Measurements from ENCODE around the gene PLEK.

PLEK gene

DNA sequence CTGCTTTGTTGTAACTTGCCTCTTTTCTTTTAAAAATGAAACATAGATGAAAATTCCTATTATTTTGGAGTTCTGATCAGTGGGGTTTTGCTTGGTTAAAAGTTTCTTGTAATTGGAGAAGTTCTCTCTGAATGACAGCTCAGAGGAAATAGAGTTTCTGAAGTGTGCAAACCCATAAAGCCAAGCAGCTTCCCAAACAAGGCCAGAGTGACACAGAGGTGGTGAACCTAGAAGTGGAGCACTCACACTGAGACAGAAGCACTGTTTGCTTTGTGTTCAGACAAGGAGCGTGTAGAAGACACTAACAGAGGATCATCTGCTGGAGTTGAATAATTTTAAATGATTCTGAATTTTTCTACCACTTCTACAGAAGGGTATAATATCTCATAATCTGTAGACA is 52.8 kb downstream of the PLEK start:
- in situ Hi-C loops (cut with HindIII; ENCODE audit: low pct_unique_long_range_greater_than_20kb, low sequenced_read_pairs) = no loop called here
- no peak for TF ChIP-seq JUND (IDR thresholded peaks at IDR 0.05; ENCODE audit: low read depth)
- DNase-seq (ENCODE audit: low read depth in 1 of 2, low spot score in 1 of 2) = no peak

DNA sequence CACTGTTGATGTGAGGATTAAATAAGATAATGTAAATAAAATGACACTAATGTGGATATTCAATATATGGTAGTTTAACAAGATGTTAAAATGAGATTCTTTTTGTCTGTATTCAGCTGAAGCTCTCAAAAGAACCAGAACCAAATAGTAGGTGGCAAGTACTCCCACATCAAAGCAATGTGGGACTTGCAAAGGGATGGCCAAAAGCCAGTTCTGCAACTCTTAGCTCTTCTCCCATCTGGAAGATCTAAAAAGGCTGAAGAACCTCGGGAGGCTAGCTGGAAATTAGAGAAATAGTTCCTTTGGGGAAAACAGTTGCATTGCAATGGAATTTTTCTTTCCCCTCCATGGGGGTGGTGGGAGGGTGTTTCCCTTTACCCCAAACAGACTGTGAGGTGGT is 53.3 kb downstream of the PLEK start:
- no peak for DNase-seq (ENCODE audit: low read depth in 1 of 2, low spot score in 1 of 2)
- in situ Hi-C loops (cut with HindIII; ENCODE audit: low pct_unique_long_range_greater_than_20kb, low sequenced_read_pairs) = no loop called here
- no peak for TF ChIP-seq JUND (IDR thresholded peaks at IDR 0.05; ENCODE audit: low read depth)

DNA sequence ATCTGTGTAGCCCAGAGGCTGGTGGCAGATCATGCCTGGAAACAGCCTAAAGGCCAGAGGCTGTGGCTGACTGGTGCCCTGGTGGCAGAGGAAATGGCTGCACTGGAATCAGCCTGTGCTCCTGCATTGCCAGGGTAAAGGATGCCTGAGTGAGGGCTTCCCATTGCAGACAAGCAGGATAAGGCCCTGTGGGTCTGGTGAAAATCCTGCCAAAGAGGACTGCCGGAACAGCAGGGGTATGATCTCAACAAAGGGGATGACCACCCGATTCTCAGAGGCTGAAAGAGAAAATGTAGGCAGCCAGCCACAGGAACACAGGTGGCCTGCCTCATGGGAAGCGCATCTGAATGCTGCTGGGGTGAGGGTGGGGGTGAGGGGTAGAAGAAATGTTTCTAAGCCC is 53.8 kb downstream of the PLEK start:
- in situ Hi-C loops (cut with HindIII; ENCODE audit: low pct_unique_long_range_greater_than_20kb, low sequenced_read_pairs) = no loop called here

DNA sequence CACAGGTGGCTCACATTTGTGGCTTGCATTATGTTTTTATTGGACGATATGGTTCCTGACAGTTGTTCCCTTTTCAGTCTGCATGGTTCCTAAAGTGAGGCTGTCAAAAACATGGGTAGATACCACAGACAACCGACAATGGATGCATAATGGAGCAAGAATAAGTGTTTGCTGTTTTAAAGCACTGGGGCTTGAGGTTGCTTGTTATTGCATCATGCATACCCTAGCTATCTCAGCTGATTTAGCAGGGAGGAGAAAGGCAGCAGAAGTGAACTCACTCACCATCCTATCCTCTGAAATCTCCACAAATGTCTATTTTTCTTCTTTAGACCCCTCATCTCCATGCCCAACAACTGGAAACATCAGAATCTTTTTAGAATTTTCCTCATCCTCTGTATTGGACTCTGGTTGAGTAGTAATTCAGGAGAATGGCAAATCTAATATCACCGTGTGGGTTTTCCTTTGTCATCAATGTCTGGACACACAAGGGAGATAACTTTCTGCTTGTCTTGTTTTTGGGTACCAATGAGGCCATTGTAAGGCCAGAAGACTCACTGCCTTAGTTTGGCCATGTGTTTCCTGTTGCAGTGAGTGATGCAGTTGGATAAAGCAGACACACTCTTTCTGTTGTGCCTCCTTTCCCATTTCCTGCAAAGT is 55.3 kb downstream of the PLEK start:
- in situ Hi-C loops (cut with HindIII; ENCODE audit: low pct_unique_long_range_greater_than_20kb, low sequenced_read_pairs) = no loop called here
- no peak for DNase-seq (ENCODE audit: low read depth in 1 of 2, low spot score in 1 of 2)
- TF ChIP-seq JUND (IDR thresholded peaks at IDR 0.05; ENCODE audit: low read depth) = no peak

More for the DNA sequence above, 53.8 kb downstream of the PLEK start:
- TF ChIP-seq JUND (IDR thresholded peaks at IDR 0.05; ENCODE audit: low read depth) = no peak
- no peak for DNase-seq (ENCODE audit: low read depth in 1 of 2, low spot score in 1 of 2)

DNA sequence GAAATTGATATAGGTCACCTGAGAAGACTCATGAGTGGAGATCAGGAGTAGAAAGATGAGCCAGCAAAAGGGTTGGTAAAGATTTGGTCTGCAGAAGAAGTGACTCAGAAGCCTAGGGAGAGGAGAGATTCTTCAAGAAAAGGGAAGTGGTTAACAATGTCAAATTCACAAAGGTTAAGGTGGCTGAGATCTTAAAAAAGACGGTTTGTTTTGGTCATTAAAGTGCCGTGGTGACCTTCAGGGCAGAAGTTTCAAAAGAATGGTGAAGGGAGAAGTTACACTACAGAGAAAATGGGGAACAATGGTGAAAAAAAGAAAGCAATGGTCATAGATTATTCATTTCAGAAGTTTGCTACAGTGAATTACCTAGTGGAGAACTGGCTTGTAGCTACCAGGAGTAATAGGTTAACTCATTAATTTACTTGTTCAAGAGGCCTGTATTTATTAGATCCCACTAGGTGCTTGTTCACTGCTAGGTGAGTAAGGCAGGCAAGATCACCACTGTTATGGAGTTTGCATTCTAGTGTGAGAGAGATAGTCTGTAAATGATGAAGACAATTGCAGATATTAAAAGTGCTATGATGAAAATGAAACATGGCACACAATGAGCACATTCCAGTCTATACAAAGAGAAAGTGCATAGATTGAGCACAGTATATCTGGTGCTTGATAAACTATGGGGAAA is 59.0 kb downstream of the PLEK start:
- DNase-seq (ENCODE audit: low read depth in 1 of 2, low spot score in 1 of 2) = no peak
- TF ChIP-seq JUND (IDR thresholded peaks at IDR 0.05; ENCODE audit: low read depth) = no peak
- in situ Hi-C loops (cut with HindIII; ENCODE audit: low pct_unique_long_range_greater_than_20kb, low sequenced_read_pairs) = no loop called here

DNA sequence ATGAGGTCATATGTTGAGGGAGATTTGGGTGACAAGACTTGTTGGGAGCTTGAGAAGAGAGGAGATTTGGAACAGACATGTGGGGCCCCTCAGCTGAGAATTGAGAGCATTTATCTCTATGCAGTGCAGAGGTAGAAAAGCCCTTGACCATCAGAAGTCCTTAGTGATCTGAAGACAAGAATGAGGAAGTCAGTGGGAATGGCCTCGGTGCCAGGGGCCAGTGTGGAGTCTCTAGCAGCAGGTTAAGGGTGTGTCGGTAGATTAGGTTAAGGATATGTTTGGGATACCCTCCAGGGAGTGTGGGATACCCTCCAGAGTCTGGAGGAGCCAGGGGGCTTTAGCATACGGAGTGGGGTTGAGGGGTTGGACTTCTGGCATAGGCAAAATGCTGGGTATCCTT is 60.4 kb downstream of the PLEK start:
- in situ Hi-C loops (cut with HindIII; ENCODE audit: low pct_unique_long_range_greater_than_20kb, low sequenced_read_pairs) = no loop called here
- no peak for TF ChIP-seq JUND (IDR thresholded peaks at IDR 0.05; ENCODE audit: low read depth)
- no peak for DNase-seq (ENCODE audit: low read depth in 1 of 2, low spot score in 1 of 2)

DNA sequence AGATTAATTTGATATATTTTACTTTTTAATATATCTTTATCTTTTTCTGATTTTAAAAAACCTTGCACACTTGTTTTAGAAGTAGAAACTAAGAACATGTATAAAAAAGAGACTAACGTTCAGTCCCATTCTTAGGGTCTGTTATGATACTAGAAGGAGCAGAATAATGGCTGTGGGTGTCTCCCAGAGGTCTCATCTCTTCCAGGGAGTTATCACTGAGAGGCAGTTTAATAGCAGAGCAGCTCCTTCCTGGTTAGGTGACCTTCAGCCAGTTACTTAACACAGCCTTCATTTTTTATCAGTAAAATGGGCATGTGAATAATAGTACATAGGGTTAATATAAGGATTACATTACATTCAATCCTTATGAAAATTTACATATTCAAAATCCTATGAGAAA is 61.4 kb downstream of the PLEK start:
- no peak for DNase-seq (ENCODE audit: low read depth in 1 of 2, low spot score in 1 of 2)
- TF ChIP-seq JUND (IDR thresholded peaks at IDR 0.05; ENCODE audit: low read depth) = no peak
- in situ Hi-C loops (cut with HindIII; ENCODE audit: low pct_unique_long_range_greater_than_20kb, low sequenced_read_pairs) = no loop called here

DNA sequence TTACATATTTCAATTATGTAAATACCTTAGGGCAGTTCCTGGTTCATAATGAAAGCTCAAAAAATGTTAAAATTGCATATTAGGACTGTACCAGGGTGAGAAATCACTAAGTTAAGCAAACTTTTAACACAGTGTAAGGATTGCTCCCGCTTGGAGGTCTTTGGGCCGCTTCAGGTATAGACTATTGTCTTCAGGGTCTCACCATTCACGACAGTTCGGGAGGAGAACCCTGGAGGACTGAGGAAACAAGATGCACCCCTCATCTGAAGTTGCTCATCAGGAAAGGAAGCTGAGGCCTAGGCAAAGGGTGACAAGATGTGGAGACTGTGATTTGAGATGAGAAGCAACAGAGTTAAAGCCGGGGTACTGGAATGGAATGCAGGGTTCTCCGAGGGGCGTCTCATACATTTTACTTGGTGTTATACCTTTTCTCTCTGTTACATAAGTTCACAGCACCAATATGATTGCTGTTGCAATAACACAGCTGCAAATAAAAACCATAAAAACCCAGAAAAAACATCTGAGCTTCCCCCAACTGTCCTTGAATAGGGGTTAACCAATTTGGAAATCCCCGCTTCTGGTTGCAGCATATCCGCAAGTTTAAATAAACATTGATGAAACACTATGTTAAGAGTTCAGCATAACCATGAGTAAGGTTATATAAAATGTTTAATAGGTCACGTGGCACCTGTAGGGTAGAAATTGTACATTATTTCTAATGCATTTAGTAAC is 61.9 kb downstream of the PLEK start:
- no peak for TF ChIP-seq JUND (IDR thresholded peaks at IDR 0.05; ENCODE audit: low read depth)
- in situ Hi-C loops (cut with HindIII; ENCODE audit: low pct_unique_long_range_greater_than_20kb, low sequenced_read_pairs) = no loop called here
- no peak for DNase-seq (ENCODE audit: low read depth in 1 of 2, low spot score in 1 of 2)

DNA sequence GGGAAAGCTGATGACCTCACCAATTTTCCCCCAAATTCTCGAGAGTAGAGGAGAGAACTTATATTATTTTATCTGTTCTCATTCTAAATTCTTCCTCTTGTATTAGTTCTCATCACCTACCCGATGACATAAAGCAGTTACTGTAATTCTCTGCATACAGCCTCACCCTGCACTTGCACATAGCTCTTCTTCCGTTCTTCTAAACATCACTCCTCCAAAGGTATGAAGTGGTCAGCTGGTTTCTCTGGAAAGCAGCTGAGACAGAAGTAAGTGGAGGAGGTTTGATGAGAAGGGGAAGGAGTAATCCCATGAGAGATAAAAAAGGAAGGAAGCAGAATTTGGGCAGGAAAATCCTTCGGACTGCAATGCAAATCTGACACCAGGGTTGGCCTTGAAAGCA is 63.0 kb downstream of the PLEK start:
- in situ Hi-C loops (cut with HindIII; ENCODE audit: low pct_unique_long_range_greater_than_20kb, low sequenced_read_pairs) = no loop called here
- no peak for DNase-seq (ENCODE audit: low read depth in 1 of 2, low spot score in 1 of 2)
- TF ChIP-seq JUND (IDR thresholded peaks at IDR 0.05; ENCODE audit: low read depth) = no peak

DNA sequence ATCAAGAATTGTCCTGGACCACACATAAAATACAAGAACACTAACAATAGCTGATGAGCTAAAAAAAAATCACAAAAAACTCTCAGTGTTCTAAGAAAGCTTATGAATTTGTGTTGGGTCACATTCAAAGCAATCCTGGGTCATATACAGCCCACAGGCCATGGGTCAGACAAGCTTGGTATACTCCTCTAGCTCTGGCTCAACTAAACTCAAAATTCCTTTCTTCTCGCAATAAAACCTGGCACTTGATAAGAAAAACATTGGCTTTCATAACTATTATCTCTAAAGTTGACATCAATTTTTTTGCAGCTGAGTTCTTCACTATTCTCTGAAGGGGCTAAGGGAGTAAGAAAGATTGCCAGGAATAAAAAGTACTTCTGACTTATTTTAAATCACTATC is 63.7 kb downstream of the PLEK start:
- in situ Hi-C loops (cut with HindIII; ENCODE audit: low pct_unique_long_range_greater_than_20kb, low sequenced_read_pairs) = no loop called here
- no peak for TF ChIP-seq JUND (IDR thresholded peaks at IDR 0.05; ENCODE audit: low read depth)
- no peak for DNase-seq (ENCODE audit: low read depth in 1 of 2, low spot score in 1 of 2)

DNA sequence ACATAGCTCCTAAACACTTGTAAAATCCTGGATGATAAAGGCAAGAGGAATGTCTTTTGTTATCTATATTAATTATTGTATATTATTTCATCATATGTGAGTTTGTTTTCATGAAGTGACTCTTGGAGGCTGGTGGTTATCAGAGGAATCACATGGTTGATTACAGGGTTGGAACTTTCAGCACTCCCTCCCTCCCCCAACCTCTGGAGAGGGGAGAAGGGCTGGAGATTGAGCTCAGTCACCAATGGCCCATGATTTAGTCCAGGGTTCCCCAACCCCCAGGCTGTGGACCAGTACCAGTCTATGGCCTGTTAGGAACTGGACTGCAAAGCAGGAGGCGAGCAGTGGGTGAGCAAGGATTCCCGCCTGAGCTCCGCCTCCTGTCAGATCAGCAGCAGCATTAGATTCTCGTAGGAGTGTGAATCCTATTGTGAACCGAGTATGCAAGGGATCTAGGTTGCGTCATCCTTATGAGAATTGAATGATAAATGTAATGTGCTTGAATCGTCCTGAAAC is 64.3 kb downstream of the PLEK start:
- TF ChIP-seq JUND (IDR thresholded peaks at IDR 0.05; ENCODE audit: low read depth) = no peak
- in situ Hi-C loops (cut with HindIII; ENCODE audit: low pct_unique_long_range_greater_than_20kb, low sequenced_read_pairs) = no loop called here
- DNase-seq (ENCODE audit: low read depth in 1 of 2, low spot score in 1 of 2) = no peak

DNA sequence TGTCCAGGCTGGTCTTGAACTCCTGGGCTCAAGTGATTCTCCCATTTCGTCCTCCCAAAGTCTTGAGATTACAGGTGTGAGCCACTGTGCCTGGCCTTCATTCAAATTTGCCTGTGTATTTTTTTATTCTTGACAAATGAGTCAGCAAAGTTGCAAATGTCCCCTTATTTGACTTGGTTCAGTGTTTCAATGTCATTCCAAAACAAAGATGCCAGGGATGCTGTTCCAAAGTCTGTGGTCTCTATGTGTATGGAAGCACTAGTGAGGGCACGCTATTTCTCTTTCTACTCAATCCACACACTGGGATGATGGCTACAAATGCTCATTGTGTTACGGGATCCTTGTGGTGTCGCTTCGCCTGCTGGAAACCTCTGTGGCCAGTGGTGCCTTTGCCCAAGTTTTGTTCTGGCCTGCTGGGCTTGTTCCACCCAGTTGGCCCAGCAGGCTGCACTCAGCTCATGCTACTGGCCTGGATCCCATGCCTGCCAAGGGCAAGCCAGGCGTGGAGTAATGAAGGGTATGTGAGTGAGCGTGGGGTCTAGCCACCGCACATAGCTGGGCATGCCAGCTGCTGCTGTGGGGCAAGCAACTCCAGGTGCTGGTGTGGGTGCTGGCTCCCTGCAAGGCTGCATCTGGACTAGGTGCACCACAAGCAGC is 66.4 kb downstream of the PLEK start:
- in situ Hi-C loops (cut with HindIII; ENCODE audit: low pct_unique_long_range_greater_than_20kb, low sequenced_read_pairs) = no loop called here

More for the DNA sequence above, 66.4 kb downstream of the PLEK start:
- TF ChIP-seq JUND (IDR thresholded peaks at IDR 0.05; ENCODE audit: low read depth) = no peak
- no peak for DNase-seq (ENCODE audit: low read depth in 1 of 2, low spot score in 1 of 2)

All from T47D (cell line).